ENCODE results near the gene EBF3.

EBF3 gene

GRCh38 chr10:129887381-129887905, 76.6 kb downstream of the EBF3 start:
- no peak overlapping the region for H2BK5ac ChIP-seq (ENCODE audit: low read depth, low read length, poor library complexity, severe bottlenecking)
- no peak overlapping the region for H2AFZ ChIP-seq (ENCODE audit: low read depth, low read length)
- no peak overlapping the region for H3K23ac ChIP-seq (ENCODE audit: low read length in 2 of 2)
- H3K79me1 ChIP-seq (replicated peaks; ENCODE audit: low read length, poor library complexity, severe bottlenecking): no peaks in the 10 kb centered on the region
- H3K36me3 ChIP-seq (ENCODE audit: control insufficient read depth in 1 of 2, insufficient read depth in 2 of 2, low read depth in 1 of 2, low read length in 2 of 2): peaks cover 0 to 51% of the 10 kb centered on the region in 2 experiments
- H2BK12ac ChIP-seq (ENCODE audit: low read length in 2 of 2): no peak overlapping the region
- H3K4me3 ChIP-seq (ENCODE audit: insufficient read depth in 1 of 2, low read depth in 1 of 2, low read length in 2 of 2): no peak overlapping the region
- no peaks in the 10 kb centered on the region for H3K9me3 ChIP-seq (ENCODE audit: control insufficient read depth, low read length)
- H3K14ac ChIP-seq (ENCODE audit: low read length in 2 of 2): no peak overlapping the region
- 93% methylated on average over 13 of the region's 13 CpGs for WGBS
- no peak overlapping the region for H4K91ac ChIP-seq (ENCODE audit: low read length)
- H3K9ac ChIP-seq (ENCODE audit: low read length): no peak overlapping the region
- no peak overlapping the region for H3K4ac ChIP-seq (ENCODE audit: low read depth in 1 of 2, low read length in 2 of 2)
- no peak overlapping the region for H2BK120ac ChIP-seq (ENCODE audit: low read depth, low read length)
- no peak overlapping the region for H3K4me2 ChIP-seq (ENCODE audit: low read length, poor library complexity, severe bottlenecking)
- H3K18ac ChIP-seq (ENCODE audit: low read depth in 1 of 2, low read length in 2 of 2): no peak overlapping the region
- peaks cover 5% of the 10 kb centered on the region for H3K4me1 ChIP-seq (ENCODE audit: control insufficient read depth, insufficient read depth, low read depth, low read length)
- no peak overlapping the region for H3K27ac ChIP-seq (ENCODE audit: low read length, poor library complexity, severe bottlenecking)
- no peak overlapping the region for H4K8ac ChIP-seq (ENCODE audit: low read length)
- no peak overlapping the region for H2BK15ac ChIP-seq (ENCODE audit: low read depth, poor library complexity, severe bottlenecking)
- DNase-seq: no peak
- no peaks in the 10 kb centered on the region for H3K27me3 ChIP-seq (ENCODE audit: control insufficient read depth in 1 of 2, insufficient read depth in 1 of 2, low read length in 2 of 2)
- H2AK5ac ChIP-seq (ENCODE audit: low read length, severe bottlenecking): no peak overlapping the region

- Histone ChIP-seq H3K4me3 (ENCODE audit: insufficient read depth in 1 of 2, low read depth in 1 of 2, low read length in 2 of 2) (no peak overlapping the region), H3K79me1 (replicated peaks; ENCODE audit: low read length, poor library complexity, severe bottlenecking) (no peaks in the 10 kb centered on the region), H3K4me2 (ENCODE audit: low read length, poor library complexity, severe bottlenecking) (no peak overlapping the region), H2BK15ac (ENCODE audit: low read depth, poor library complexity, severe bottlenecking) (no peak overlapping the region), H3K14ac (ENCODE audit: low read length in 2 of 2) (no peak overlapping the region), H3K36me3 (ENCODE audit: control insufficient read depth in 1 of 2, insufficient read depth in 2 of 2, low read depth in 1 of 2, low read length in 2 of 2) (peaks cover 0 to 55% of the 10 kb centered on the region in 2 experiments), H2AFZ (ENCODE audit: low read depth, low read length) (no peak overlapping the region), H3K27me3 (ENCODE audit: control insufficient read depth in 1 of 2, insufficient read depth in 1 of 2, low read length in 2 of 2) (no peaks in the 10 kb centered on the region), H3K18ac (ENCODE audit: low read depth in 1 of 2, low read length in 2 of 2) (no peak overlapping the region), H3K23ac (ENCODE audit: low read length in 2 of 2) (no peak overlapping the region), H2BK12ac (ENCODE audit: low read length in 2 of 2) (no peak overlapping the region), H2BK5ac (ENCODE audit: low read depth, low read length, poor library complexity, severe bottlenecking) (no peak overlapping the region), H2AK5ac (ENCODE audit: low read length, severe bottlenecking) (no peak overlapping the region), H3K4ac (ENCODE audit: low read depth in 1 of 2, low read length in 2 of 2) (no peak overlapping the region), H3K4me1 (ENCODE audit: control insufficient read depth, insufficient read depth, low read depth, low read length) (peaks cover 5% of the 10 kb centered on the region), H3K9ac (ENCODE audit: low read length) (peak overlapping the region; percentile 12), H4K91ac (ENCODE audit: low read length) (no peak overlapping the region), H2BK120ac (ENCODE audit: low read depth, low read length) (no peak overlapping the region), H3K27ac (ENCODE audit: low read length, poor library complexity, severe bottlenecking) (no peak overlapping the region), H3K9me3 (ENCODE audit: control insufficient read depth, low read length) (no peaks in the 10 kb centered on the region), H4K8ac (ENCODE audit: low read length) (no peak overlapping the region)
- no peak for DNase-seq
- 68% methylated on average over 9 of the region's 9 CpGs for WGBS
These were observed 77.8 kb downstream of the EBF3 start for GRCh38 chr10:129886263-129886662.

- Histone ChIP-seq H2BK120ac (ENCODE audit: low read depth, low read length) (no peak overlapping the region), H3K4me2 (ENCODE audit: low read length, poor library complexity, severe bottlenecking) (no peak overlapping the region), H2AK5ac (ENCODE audit: low read length, severe bottlenecking) (no peak overlapping the region), H2BK5ac (ENCODE audit: low read depth, low read length, poor library complexity, severe bottlenecking) (no peak overlapping the region), H3K14ac (ENCODE audit: low read length in 2 of 2) (no peak overlapping the region), H3K18ac (ENCODE audit: low read depth in 1 of 2, low read length in 2 of 2) (no peak overlapping the region), H3K79me1 (replicated peaks; ENCODE audit: low read length, poor library complexity, severe bottlenecking) (no peaks in the 10 kb centered on the region), H2BK12ac (ENCODE audit: low read length in 2 of 2) (no peak overlapping the region), H4K91ac (ENCODE audit: low read length) (no peak overlapping the region), H2BK15ac (ENCODE audit: low read depth, poor library complexity, severe bottlenecking) (no peak overlapping the region), H3K4me1 (ENCODE audit: control insufficient read depth, insufficient read depth, low read depth, low read length) (peaks cover 5% of the 10 kb centered on the region), H3K9me3 (ENCODE audit: control insufficient read depth, low read length) (no peaks in the 10 kb centered on the region), H3K4ac (ENCODE audit: low read depth in 1 of 2, low read length in 2 of 2) (no peak overlapping the region), H3K27me3 (ENCODE audit: control insufficient read depth in 1 of 2, insufficient read depth in 1 of 2, low read length in 2 of 2) (no peaks in the 10 kb centered on the region), H3K23ac (ENCODE audit: low read length in 2 of 2) (no peak overlapping the region), H4K8ac (ENCODE audit: low read length) (no peak overlapping the region), H3K27ac (ENCODE audit: low read length, poor library complexity, severe bottlenecking) (no peak overlapping the region), H3K9ac (ENCODE audit: low read length) (peak overlapping the region; percentile 12), H3K36me3 (ENCODE audit: control insufficient read depth in 1 of 2, insufficient read depth in 2 of 2, low read depth in 1 of 2, low read length in 2 of 2) (peaks cover 0 to 52% of the 10 kb centered on the region in 2 experiments), H3K4me3 (ENCODE audit: insufficient read depth in 1 of 2, low read depth in 1 of 2, low read length in 2 of 2) (no peak overlapping the region), H2AFZ (ENCODE audit: low read depth, low read length) (no peak overlapping the region)
- 94% methylated on average over 8 of the region's 8 CpGs for WGBS
- DNase-seq: no peak
These were observed 78.5 kb downstream of the EBF3 start for GRCh38 chr10:129885526-129885925.

- peaks cover 0 to 55% of the 10 kb centered on the region in 2 experiments for H3K36me3 ChIP-seq (ENCODE audit: control insufficient read depth in 1 of 2, insufficient read depth in 2 of 2, low read depth in 1 of 2, low read length in 2 of 2)
- peak overlapping the region in 1 of 2 experiments; percentile 40 for H3K4me3 ChIP-seq (ENCODE audit: insufficient read depth in 1 of 2, low read depth in 1 of 2, low read length in 2 of 2)
- no peak overlapping the region for H2BK120ac ChIP-seq (ENCODE audit: low read depth, low read length)
- H3K4me2 ChIP-seq (ENCODE audit: low read length, poor library complexity, severe bottlenecking): no peak overlapping the region
- no peak overlapping the region for H3K4ac ChIP-seq (ENCODE audit: low read depth in 1 of 2, low read length in 2 of 2)
- H3K23ac ChIP-seq (ENCODE audit: low read length in 2 of 2): no peak overlapping the region
- H3K9me3 ChIP-seq (ENCODE audit: control insufficient read depth, low read length): no peaks in the 10 kb centered on the region
- H4K8ac ChIP-seq (ENCODE audit: low read length): no peak overlapping the region
- H3K79me1 ChIP-seq (replicated peaks; ENCODE audit: low read length, poor library complexity, severe bottlenecking): no peaks in the 10 kb centered on the region
- 92% methylated on average over 18 of the region's 18 CpGs for WGBS
- H3K4me1 ChIP-seq (ENCODE audit: control insufficient read depth, insufficient read depth, low read depth, low read length): peaks cover 7% of the 10 kb centered on the region
- no peak overlapping the region for H2BK12ac ChIP-seq (ENCODE audit: low read length in 2 of 2)
- DNase-seq: no peak
- no peak overlapping the region for H3K14ac ChIP-seq (ENCODE audit: low read length in 2 of 2)
- no peak overlapping the region for H2BK5ac ChIP-seq (ENCODE audit: low read depth, low read length, poor library complexity, severe bottlenecking)
- H3K18ac ChIP-seq (ENCODE audit: low read depth in 1 of 2, low read length in 2 of 2): no peak overlapping the region
- H3K27me3 ChIP-seq (ENCODE audit: control insufficient read depth in 1 of 2, insufficient read depth in 1 of 2, low read length in 2 of 2): no peaks in the 10 kb centered on the region
- H3K27ac ChIP-seq (ENCODE audit: low read length, poor library complexity, severe bottlenecking): no peak overlapping the region
- peak overlapping the region; percentile 14 for H3K9ac ChIP-seq (ENCODE audit: low read length)
- no peak overlapping the region for H2AK5ac ChIP-seq (ENCODE audit: low read length, severe bottlenecking)
- no peak overlapping the region for H4K91ac ChIP-seq (ENCODE audit: low read length)
- no peak overlapping the region for H2AFZ ChIP-seq (ENCODE audit: low read depth, low read length)
- no peak overlapping the region for H2BK15ac ChIP-seq (ENCODE audit: low read depth, poor library complexity, severe bottlenecking)
These were observed 79.5 kb downstream of the EBF3 start for GRCh38 chr10:129884398-129885078.
